ENCODE data around the gene HSPA4L.
A peak's percentile ranks its signal among the peaks of the same experiment; 100 is the strongest.

Gene HSPA4L

DNA sequence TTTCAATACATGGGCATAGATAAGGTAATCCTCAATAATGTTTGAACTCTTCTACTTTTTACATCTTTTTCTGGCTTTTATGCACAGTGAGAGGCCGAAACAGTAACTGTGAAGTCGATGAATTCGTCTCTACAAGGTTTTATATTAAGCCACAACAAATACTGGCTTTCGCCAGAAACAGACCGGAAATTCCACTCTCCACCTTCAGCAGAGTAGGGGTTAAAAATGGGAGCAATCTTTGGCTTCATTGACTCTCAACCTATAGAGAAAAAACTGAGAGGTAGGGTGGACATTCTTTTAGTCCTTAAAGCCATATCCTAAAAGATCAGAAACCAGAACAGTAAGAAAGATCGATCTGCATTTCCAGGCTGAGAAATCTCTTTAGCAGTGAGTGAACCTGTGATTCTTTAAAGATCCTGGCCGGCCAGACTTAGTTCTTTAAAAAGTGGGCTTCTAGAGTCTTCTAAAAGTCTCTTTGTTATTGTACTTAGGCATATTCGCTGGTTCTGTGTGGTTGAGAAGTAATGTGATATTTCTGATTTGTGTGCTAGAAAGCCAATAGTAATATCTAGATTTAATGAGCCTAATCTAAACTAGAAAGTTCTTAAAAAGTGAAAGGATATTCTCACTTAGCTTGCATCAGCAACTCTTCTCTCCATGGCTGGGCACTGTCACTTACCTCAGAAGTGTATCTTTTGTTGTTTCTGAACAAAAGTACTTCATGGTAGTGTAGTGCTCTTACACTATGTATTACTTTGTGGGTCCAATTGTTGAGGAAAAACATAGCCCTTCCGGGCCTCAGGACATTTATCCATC is 2.0 kb downstream of the HSPA4L start:
- DNase-seq (ENCODE audit: low read depth) = no peak

DNA sequence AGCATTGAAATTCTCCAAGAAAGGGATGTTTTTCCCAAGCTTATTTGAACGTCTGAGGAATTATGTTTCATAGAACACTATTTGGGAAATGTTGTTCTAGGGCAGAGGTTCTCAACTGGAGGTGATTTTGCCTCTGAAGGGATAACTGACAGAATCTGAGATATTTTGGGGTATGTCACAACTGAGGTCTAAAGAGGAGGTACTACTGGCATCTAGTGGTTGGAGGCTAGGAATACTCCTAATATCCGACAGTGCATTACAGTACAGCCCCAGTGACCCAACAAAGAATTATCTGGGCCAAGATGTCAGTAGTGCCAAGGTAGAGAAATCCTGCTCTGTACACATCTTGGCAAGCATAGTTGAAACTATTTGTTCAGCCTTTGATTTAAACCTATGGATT is 6.4 kb downstream of the HSPA4L start:
- no peak for DNase-seq (ENCODE audit: low read depth)

DNA sequence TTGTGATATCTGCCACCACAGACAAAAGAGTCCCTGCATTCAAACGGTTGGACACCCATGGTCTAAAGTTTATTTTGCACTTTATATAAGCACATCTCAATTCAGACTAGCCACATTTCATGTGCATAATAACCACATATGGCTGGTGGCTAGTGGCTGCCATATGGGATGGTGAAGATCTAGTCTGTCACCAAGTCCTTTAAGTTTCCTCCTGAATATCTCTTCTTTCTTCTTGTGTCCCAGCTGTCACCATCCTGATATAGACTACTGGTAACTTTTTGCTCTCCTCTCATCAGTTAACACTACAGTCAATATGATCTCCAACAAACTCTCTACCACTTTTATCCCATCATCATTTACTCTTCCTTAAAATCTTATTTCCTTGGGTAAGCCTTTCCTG is 9.3 kb downstream of the HSPA4L start:
- DNase-seq (ENCODE audit: low read depth) = no peak

DNA sequence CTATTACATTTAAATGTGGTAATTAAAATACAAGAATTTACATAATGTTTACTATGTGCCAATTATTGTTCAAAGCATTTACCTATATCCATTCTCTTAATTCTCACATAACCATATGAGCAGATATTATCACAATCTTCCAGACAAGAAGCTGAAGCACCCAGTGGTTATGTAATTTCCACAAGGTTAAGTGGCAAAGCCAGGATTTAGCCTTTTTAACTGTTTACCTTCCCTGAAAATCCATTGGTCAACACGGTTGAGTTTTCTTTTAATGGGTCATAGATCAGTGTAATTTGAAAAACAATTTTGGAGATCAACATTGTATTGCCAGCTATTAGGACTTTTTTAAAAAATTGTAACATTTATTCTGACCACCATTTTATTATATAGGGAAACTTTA is 11.4 kb downstream of the HSPA4L start:
- DNase-seq (ENCODE audit: low read depth) = no peak

DNA sequence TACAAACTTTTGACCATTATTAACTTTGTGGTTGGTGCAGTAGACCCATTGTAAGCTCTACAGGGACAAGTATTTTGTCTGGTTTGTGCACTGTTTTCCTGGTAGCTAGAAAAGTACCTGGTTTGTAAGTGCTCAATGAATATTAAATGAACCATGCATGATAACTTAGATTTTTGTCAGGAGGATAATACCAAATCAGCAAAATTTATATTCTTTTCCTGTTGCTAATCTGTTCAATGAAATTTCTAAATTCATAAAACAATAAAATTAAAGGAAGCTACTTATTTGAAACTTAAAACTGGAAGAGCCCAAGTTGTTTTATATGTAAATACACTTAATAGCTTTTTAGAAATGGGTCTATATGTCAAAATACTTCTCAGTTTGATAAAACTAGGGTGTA is 17.6 kb downstream of the HSPA4L start:
- DNase-seq (ENCODE audit: low read depth) = no peak

DNA sequence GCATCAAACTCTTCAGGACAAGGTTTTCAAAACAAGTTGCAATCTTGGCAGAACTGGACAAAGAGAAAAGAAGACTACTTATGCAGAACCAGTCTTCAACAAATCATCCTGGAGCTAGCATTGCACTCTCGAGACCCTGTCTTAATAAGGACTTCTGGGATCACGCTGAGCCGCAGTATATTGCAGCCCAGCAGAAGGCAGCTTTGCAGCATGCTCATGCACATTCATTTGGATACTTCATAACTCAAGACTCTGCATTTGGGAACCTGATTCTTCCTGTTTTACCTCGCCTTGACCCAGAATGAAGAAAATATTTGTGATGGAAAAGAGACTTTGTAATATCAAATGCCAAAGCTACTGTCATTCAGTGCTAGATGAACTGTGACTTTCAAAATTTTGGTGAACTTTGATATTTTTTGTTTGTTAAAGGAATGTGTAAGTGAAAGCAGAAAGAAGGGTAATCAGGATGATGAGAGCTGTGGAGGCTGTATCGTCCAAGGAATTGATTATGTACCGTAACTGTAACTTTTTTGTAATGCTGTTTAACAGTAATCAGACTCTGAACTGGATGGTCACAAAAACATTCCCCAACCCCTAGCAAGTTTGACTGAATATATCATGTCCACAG is 27.2 kb downstream of the HSPA4L start:
- no peak for DNase-seq (ENCODE audit: low read depth)

DNA sequence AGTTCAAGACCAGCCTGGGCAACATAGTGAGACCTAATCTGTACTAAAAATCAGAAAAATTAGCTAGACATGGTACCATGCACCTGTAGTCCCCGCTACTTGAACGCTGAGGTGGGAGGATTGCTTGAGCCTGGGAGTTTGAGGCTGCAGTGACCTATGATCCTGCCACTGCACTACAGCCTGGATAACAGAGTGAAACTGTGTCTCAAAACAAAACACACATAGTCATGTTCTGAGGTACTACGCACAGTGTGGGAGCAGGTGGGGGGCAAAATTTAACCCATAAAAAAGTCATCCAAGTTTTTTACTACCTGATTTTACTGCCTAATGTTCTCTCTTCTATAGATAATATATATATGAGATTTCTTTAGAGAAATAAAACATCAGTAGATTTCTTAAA is 28.4 kb downstream of the HSPA4L start:
- DNase-seq (ENCODE audit: low read depth) = no peak

DNA sequence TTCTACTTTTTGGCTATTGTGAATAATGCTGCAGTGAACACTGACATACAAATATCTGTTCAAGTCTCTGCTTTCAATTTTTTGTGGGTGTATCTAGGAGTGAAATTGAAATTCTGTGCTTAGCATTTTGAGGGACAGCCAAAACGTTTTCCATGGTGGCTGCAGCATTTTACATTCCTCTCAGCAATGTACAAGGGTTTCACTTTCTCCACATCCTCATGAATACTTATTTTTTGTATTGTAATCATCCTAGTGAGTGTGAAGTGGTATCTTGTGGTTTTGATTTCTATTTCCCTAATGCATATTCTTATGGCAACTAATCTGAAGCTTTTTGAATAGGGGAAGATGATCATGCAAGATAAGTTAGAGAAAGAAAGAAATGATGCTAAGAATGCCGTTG is 40.3 kb downstream of the HSPA4L start:
- no peak for DNase-seq (ENCODE audit: low read depth)

DNA sequence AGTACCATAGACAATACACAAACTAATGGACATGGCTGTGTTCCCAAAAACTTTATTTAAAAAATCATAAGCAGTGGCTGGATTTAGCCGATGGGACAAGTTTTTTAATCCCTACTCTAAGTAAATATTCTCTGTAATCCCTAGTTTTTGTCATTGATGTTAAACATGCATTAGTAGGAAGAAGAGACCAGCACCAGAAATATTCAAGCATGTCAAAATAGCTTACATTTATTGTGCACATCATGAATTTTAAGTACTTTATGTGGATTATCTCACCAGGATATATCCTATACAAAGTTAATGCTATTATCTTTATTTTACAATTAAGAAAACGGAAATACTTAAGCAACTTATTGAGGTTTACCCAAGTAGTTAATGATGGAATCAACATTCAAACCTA is 46.0 kb downstream of the HSPA4L start:
- DNase-seq (ENCODE audit: low read depth) = no peak

DNA sequence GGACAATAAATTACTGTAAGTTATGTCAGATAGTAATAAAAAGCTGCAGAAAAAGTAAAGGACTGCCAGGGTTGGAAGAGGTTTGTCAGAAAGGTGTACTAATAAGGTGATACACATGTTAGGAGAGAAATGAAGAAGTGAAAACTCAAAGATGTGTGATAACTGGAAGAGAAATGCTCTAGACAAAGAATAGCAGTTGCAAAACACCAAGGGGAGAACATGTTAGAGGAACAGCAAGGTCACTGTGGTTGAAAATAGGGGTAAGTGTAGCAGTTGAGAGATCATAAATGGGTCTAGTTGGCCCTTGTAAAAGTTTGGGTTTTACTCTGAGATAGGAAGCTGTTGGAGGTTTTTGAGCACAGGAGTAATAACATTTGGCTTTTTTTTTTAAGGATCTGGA is 46.9 kb downstream of the HSPA4L start:
- no peak for DNase-seq (ENCODE audit: low read depth)

DNA sequence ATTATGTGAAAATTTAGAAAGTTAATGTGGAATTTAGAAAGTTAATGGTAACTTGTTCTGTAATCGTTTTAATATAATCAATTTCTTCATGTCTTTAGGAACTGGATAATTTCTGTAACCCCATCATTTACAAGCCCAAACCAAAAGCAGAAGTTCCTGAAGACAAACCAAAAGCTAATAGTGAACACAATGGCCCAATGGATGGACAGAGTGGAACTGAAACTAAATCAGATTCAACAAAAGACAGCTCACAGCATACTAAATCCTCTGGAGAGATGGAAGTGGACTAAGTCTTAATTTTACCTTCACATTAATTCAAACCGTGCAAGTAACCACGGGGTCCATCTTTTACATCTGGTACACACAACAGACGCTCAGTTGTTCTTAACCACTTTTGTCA is 50.5 kb downstream of the HSPA4L start:
- no peak for DNase-seq (ENCODE audit: low read depth)

DNA sequence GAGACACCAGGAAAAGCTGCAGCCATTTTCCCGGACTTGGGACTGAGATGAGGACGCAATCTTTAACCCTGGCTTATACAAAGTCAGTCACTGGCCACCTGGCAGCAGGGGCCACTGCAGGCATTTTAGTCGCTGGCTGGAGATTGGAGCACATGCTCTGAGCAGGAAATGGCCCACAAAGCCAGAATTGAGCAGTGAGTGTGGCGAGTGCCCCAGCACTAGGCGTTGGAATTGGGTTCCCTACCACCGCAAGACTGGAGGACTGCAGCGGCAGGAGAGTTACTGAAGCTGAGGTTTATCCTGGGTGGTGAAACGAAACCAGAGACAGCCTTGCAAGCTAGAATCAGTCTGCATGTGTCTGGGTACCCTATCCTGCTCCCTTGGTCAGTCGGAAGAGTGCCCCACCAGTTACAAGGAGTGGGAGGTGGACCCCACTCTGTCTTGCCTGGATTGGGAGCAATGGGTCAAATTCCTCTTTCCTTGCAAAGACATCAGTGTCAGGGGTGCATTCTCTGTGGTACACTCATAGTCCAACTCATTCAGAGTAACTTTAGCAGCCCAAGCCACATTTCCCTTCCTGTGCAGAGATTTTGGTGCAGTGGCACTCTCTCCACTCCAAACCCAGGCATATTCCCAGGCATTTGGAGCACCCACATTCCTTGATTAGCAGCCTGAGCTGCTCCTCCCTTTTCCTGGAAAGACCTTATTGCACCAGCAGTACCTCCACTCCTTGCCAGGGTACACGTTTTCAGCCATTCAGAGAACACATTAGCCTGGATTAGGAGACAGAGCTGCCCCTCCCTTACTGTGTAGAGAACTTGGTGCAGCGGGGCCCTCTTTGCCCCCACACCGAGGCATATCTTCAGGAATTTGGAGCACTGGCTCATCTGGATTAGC is 61.8 kb downstream of the HSPA4L start:
- DNase-seq (ENCODE audit: low read depth) = no peak

DNA sequence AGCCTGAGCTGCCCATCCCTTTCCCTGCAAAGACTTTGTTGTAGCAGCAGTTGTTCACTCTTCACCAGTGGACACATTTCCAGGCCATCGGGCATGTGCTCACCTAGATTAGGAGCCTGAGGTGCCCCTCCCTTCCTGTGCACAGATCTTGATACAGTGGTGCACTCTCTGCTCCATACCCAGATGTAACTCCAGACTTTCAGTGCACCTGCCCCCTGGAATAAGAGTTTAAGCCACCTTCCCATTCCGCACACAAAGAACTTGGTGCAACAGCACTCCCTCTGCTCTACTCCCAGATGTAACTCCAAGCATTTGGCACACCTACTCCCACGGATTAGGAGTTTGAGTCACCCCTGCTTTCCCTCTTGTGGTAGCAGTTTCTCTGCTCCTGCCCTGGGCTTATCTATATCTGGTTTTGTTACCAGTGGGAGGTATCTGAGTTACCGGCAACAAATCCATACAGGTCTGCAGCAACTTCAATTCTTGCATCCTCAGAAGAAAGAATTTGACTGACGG is 62.5 kb downstream of the HSPA4L start:
- DNase-seq (ENCODE audit: low read depth) = no peak

DNA sequence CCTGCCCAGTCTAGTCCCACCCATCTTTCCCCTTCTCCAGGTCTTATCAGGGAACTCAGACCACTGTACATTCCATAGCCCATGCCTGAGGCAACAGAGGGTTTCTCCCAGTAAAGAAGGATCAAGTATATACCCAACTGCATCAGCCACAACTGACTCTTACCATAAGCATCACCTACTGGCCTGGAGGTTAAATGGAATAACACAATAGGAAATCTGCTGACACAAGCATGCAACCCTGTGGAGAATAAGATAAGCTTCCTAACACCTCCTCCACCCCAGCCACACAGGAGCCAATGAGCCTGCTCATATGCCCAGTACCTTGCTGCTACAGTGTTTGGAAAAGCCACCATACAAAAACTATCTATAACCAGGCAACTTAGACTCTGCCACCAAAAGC is 63.9 kb downstream of the HSPA4L start:
- no peak for DNase-seq (ENCODE audit: low read depth)

DNA sequence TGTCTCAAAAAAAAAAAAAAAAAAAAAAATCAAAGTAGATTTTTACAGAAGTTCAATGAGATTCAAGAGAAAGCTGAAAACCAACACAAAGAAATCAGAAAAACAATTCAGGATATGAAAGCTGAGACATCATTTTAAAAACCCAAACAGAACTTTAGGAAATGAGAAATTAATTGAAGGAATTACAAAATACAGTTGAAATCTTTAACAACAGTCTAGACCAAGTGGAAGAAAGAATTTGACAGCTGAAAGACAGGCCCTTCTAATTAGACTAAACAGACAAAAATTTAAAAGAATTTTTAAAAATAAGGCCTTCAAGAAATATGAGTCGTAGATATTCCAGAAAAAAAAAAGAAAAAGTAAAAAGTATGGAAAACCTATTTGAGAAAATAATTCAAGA is 64.6 kb downstream of the HSPA4L start:
- DNase-seq (ENCODE audit: low read depth) = no peak

DNA sequence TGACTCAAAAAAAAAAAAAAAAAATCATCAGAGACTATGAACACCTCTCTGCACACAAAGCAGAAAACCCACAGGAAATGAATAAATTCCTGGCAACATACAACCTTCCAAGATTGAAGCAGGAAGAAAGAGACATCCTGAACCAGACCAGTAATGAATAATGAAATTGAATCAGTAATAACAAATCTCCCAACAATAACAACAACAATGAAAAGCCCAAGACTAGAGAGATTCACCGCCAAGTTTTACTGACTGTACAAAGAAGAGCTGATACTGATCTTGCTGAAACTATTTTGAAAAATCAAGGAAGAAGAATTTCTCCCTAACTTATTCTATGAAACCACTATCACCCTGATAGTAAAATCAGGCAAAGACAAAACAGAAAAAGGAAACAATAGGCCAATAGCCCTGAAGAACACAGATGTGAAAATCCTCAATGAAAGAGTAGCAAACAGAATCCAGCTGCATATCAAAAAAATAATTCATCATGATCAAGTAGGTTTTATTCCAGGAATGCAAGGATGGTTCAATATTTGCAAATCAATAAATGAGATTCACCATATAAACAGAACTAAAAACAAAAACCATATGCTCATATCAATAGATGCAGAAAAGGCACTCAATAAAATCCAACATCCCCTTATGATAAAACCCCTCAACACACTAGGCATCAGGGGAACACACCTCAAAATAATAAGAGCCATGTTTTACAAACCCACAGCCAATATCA is 67.5 kb downstream of the HSPA4L start:
- DNase-seq (ENCODE audit: low read depth) = no peak

DNA sequence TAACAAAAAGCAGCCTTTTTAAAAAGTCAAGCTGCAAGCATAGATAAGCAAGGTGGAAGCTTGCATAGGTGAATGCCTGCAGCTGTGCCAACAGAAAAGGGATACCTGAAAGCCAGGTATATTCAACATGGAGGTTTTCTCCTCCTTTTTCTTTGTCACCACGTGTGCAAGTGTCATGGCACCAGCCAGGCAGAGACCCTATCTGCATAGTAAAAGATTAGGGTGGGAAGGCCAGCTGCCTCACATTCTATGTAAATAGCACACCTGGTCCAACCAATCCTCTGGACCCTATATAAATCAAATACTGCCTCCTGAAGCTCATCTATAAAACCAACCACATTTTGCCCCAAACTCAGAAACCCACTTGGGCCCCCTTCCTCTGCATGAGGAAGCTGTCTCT is 70.5 kb downstream of the HSPA4L start:
- DNase-seq (ENCODE audit: low read depth) = no peak

DNA sequence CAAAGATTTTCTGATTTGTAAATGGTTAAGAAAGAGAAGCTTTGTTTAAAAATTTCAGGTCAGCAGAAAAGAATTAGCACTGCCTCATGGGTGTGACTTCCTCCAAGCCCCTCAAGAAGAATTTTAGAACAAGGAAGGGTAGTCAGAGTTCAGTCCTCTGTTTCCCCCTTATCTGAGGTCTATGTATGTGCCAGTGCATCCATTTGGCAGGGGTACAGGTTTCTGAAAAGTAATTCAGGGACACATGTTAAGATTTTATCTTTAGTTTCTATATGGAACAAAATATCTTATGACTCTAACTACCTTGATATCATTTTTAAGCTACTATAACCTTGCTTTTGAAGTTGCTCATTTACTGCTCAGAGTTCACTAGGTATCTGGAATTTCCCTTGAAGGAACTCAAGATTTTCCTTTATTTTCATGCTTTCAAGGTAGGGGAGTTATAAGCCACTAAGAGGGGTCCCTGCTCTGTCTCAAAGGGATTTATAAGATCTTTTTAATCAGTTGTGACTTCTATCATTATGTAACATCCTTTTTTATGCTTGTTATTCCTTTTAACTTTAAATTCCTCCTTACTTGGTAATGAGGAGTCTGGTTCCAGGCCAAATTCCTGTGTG is 74.2 kb downstream of the HSPA4L start:
- no peak for DNase-seq (ENCODE audit: low read depth)

DNA sequence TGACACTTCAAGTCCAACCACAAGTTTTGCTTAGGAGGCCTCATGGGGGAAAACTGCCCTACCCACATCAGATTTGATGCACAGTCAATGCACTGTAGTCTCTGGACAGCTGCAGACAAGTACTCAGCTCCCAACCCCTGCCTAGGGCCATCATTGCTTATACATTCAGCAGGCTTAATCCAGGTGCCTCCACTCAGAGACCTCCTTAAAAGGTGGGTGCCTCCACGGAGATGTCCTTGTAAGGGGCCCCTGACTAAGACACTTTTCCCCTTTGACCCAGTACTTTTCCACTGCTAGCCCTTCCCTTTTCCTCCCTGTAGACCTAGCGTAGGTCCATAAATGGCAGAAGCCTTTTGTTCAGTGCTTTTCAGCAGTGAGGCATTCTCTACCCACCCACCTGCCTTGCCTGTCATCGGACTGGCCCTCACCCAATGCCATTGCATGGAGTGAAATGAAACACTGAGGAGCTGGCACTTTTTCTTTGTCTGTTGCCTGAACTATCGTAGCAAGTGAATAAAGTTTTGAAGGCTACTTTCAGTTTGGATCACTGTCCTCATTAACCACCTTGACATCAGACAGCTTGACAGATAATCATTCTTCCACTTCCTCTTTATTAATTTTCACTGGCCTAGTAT is 74.8 kb downstream of the HSPA4L start:
- DNase-seq (ENCODE audit: low read depth) = peak; percentile 76

DNA sequence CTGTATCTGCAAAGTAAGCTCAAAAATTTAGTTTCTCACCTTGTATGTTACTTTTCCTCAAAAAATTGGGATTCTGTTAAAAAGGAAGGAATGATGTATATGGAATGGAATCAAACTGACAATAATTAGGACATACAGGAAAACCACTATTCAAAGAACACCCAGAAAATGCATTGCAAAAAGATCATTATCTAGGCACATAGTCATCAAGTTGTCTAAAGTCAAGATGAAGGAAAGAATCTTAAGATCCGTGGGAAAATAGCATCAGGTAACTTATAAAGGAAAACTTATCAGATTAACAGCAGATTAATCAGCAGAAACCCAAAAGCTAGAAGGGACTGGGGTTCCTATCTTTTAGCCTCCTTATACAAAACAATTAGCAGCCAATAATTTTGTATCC is 75.5 kb downstream of the HSPA4L start:
- DNase-seq (ENCODE audit: low read depth) = no peak

DNA sequence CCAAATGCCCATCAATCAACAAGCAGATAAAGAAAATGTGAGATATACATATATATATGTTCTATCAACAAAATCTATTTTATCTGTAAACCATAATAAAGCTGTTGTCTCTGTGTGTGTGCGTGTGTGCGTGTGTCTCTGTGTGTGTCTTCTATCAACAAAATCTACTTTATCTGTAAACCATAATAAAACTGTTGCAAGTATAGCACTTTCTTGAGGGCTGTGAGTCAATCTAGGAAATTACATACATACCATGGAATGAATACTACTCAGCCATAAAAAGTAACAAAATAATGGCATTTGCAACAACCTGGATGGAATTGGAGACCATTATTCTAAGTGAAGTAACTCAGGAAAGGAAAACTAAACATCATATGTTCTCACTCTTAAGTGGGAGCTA is 86.1 kb downstream of the HSPA4L start:
- DNase-seq (ENCODE audit: low read depth) = no peak

All from GM04504 (cell line).